Adrenal gland (tissue), 12 donors: ENCODE results near the gene BLM. TPM values are rescaled to one million over a fixed set of nuclear protein-coding genes. Genes with fewer than 3 reads are reported as not detected.

ENCODE experiments used
- DNase-seq, 7 donors: peaks; one replicate each; pipeline ENCODE4 v3.0.0-alpha.2; 2019 to 2020
- H3K27ac ChIP-seq, 5 donors: fragments of 200-600 bp; sonication (generic) in 4 of 5; 1 replicate in 3 of 5; 2 replicates in 2 of 5; pipeline versions ENCODE4 v1.5.1 to v1.8.0; 2016 to 2020; ENCODE audit warnings: mild to moderate bottlenecking in 1 of 5
- H3K27me3 ChIP-seq: fragments of 200-600 bp; 2 replicates; pipeline ENCODE4 v1.8.0; 2021
- H3K36me3 ChIP-seq, 2 donors: fragments of 200-600 bp; replicated peaks in 1 of 2; 1 replicate in 1 of 2; 2 replicates in 1 of 2; pipeline versions ENCODE4 v1.5.1 to v1.8.0; 2018 to 2022
- H3K4me1 ChIP-seq, 2 donors: fragments of 200-600 bp; replicated peaks in 1 of 2; 1 replicate in 1 of 2; 2 replicates in 1 of 2; pipeline versions ENCODE4 v1.5.1 to v1.8.0; 2018 to 2021
- H3K4me3 ChIP-seq, 4 donors: fragments of 200-600 bp; sonication (generic) in 3 of 4; one replicate each; pipeline ENCODE4 v1.5.1; 2016 to 2018
- H3K9me3 ChIP-seq, 3 donors: fragments of 200-600 bp; sonication (generic) in 1 of 3; replicated peaks in 1 of 3; 1 replicate in 2 of 3; 2 replicates in 1 of 3; pipeline versions ENCODE4 v1.5.1 to v1.8.0; 2016 to 2021
- CTCF ChIP-seq, 6 experiments: fragments of 450-650 bp in 4 of 6; fragments of 200-600 bp in 2 of 6; sonication (generic) in 1 of 6; IDR thresholded peaks; 1 replicate in 5 of 6; 2 replicates in 1 of 6; pipeline versions ENCODE4 v1.5.1 to v1.8.0; 2016 to 2021; ENCODE audit warnings: antibody characterized with exemption in 6 of 6, mild to moderate bottlenecking in 2 of 6, moderate library complexity in 1 of 6
- POLR2A ChIP-seq, 2 donors: fragments of 450-650 bp; IDR thresholded peaks; one replicate each; pipeline ENCODE4 v1.6.1; 2017; ENCODE audit warnings: antibody characterized with exemption in 2 of 2, mild to moderate bottlenecking in 2 of 2, moderate library complexity in 1 of 2
- WGBS, 4 donors: extraction: QIAGEN DNeasy Blood & Tissue Kit in 2 of 4; methylation state at CpG; one replicate each; pipeline versions ENCODE4 v1.1.5 to v1.1.7; 2013 to 2017; 5-methylcytosine and 5-hydroxymethylcytosine counted together
- intact Hi-C, 2 donors: fragments of 100-400 bp; cut with DNase I; formaldehyde crosslinking; loops; one replicate each; pipeline versions ENCODE4 v1.14.1 to v1.15.0; 2022 to 2023
- polyA plus RNA-seq, 3 donors: library from polyadenylated mRNA; stranded (reverse); fragments of 200-250 nt in 2 of 3; fragments of 350-450 nt in 1 of 3; fragmentation: Illumina TruSeq in 1 of 3; extraction: RNeasy Lipid Tissue Mini Kit (QIAGEN cat#74804) in 1 of 3; gene quantifications; one replicate each; pipeline ENCODE4 v1.2.3, GENCODE V29; 2013 to 2014
- total RNA-seq, 9 donors: library from RNA; depleted of rRNA in 4 of 9; stranded (reverse); fragments of >200 nt in 4 of 9; fragments of 120-200 nt in 1 of 9; fragmentation: NEBNext Ultra II Directional in 1 of 9; extraction: Animal tissue kit (Norgen Biotek cat#: 25700) in 1 of 9; gene quantifications; one replicate each; pipeline versions ENCODE4 v1.1.0 to v1.2.4, GENCODE V29; 2013 to 2023
- donor health status: healthy with polysubstance abuse.
- donor health status: Bipolar disorder and iron deficiency.
- donor health status: DM: yes; HTN: yes; CAD: no.
- donor health status: DM: no; HTN: no; CAD: no.
- donor health status: DM: no; HTN: no; CAD: no.
- donor health status: DM: yes; HTN: yes; CAD: no.

Gene BLM
- total and polyA plus RNA-seq, 12 donors, result 0.24 to 6.8 (median 1.3) TPM

- TF ChIP-seq POLR2A (IDR thresholded peaks at IDR 0.05) (no peak), CTCF (IDR thresholded peaks at IDR 0.05) (no peak)
- intact Hi-C loops, result no loop called here
- no peaks in the 10 kb centered on the region for H3K36me3 ChIP-seq
- no peak overlapping the region for H3K27ac ChIP-seq
- no peaks in the 10 kb centered on the region for H3K9me3 ChIP-seq
- WGBS, 4 donors, result 70 to 87% (median 84%) methylated on average over 7 to 12 of the region's 12 CpGs
- no peak for DNase-seq
- H3K4me1 ChIP-seq, result no peaks in the 10 kb centered on the region
- H3K4me3 ChIP-seq, result no peak overlapping the region
- H3K27me3 ChIP-seq, result no peaks in the 10 kb centered on the region
Measured at GRCh38 chr15:90828111-90828510, 111.0 kb downstream of the BLM start.

- Histone ChIP-seq H3K36me3 (no peaks in the 10 kb centered on the region), H3K4me3 (no peak overlapping the region), H3K4me1 (no peaks in the 10 kb centered on the region), H3K27ac (no peak overlapping the region), H3K27me3 (no peaks in the 10 kb centered on the region), H3K9me3 (no peaks in the 10 kb centered on the region)
- no peak for DNase-seq
- WGBS, 4 donors, result 63 to 85% (median 75%) methylated on average over 5 to 6 of the region's 6 CpGs
- no peak for TF ChIP-seq CTCF (IDR thresholded peaks at IDR 0.05)
- TF ChIP-seq POLR2A (IDR thresholded peaks at IDR 0.05), result no peak
- intact Hi-C loops, result no loop called here
Measured at GRCh38 chr15:90829126-90829525, 112.0 kb downstream of the BLM start.

- Histone ChIP-seq H3K36me3 (no peaks in the 10 kb centered on the region), H3K27me3 (no peaks in the 10 kb centered on the region), H3K9me3 (no peaks in the 10 kb centered on the region), H3K27ac (peak overlapping the region in 4 of 5 donors; percentile 21 to 85 (median 73)), H3K4me3 (no peak overlapping the region), H3K4me1 (no peaks in the 10 kb centered on the region)
- TF ChIP-seq POLR2A (IDR thresholded peaks at IDR 0.05), result no peak
- no peak for TF ChIP-seq CTCF (IDR thresholded peaks at IDR 0.05)
- intact Hi-C loops, result no loop called here
- WGBS, 4 donors, result 62 to 68% (median 65%) methylated on average over 14 to 15 of the region's 15 CpGs
- DNase-seq, result peak in 6 of 7 donors; percentile 28 to 73 (median 48)
Measured at GRCh38 chr15:90829942-90830440, 112.8 kb downstream of the BLM start.

GRCh38 chr15:90834626-90835025 lies 117.5 kb downstream of the BLM start:
- Histone ChIP-seq H3K36me3 (no peaks in the 10 kb centered on the region), H3K9me3 (no peaks in the 10 kb centered on the region), H3K4me1 (no peaks in the 10 kb centered on the region), H3K4me3 (no peak overlapping the region), H3K27me3 (no peaks in the 10 kb centered on the region), H3K27ac (no peak overlapping the region)
- DNase-seq, result no peak
- intact Hi-C loops, result no loop called here
- no peak for TF ChIP-seq CTCF (IDR thresholded peaks at IDR 0.05)
- TF ChIP-seq POLR2A (IDR thresholded peaks at IDR 0.05), result no peak
- WGBS, 4 donors, result 52 to 79% (median 66%) methylated on average over 5 of the region's 5 CpGs
